Heart left ventricle (tissue), 13 donors: Measurements from ENCODE around the gene PPP3R2.

Experiments used
- POLR2A ChIP-seq, 2 donors: fragments of 450-650 bp; IDR thresholded peaks; one replicate each; pipeline ENCODE4 v1.6.1; 2017; ENCODE audit warnings: antibody characterized with exemption in 2 of 2, mild to moderate bottlenecking in 2 of 2, moderate library complexity in 2 of 2
- TF ChIP-seq, protein P1 (sequence below), 12 donors: fragments of 200-600 bp; sonication (generic) in 4 of 12; IDR thresholded peaks; one replicate each; pipeline versions ENCODE4 v1.5.0 to v1.8.0; 2018 to 2022; ENCODE audit warnings: antibody characterized with exemption in 12 of 12, mild to moderate bottlenecking in 5 of 12
- donor health status: ischemic (EF 13 %, LVEDD 7.1; RV severe dilation, severe dysfunction).
- donor health status: DM: no; HTN: yes; CAD: no.
- donor health status: DM: no; HTN: no; CAD: no.
- donor health status: ischemic (EF 25% LVEDD 6.9; RV normal size, moderate dysfunction).
- donor health status: ischemic (EF 25% LVEDD 5.7; RV mildly dilated, moderate dysfunction).
- donor health status: ischemic (EF 35%, LVEDD 5.7; RV mildly dilated, moderate dysfunction).
- donor health status: nonischemic (EF 11% LVEDD 7.7; RV severe dilation, severe dysfunction).
- donor health status: DM: yes; HTN: yes; CAD: no.
- donor health status: PGD.
- donor health status: ischemic (EF 29% LVEDD 5.4; RV normal size, mild dysfunction).
- donor health status: nonischemic (EF 23%, LVEDD 6.1; RV moderate dilation, normal function).

DNA sequence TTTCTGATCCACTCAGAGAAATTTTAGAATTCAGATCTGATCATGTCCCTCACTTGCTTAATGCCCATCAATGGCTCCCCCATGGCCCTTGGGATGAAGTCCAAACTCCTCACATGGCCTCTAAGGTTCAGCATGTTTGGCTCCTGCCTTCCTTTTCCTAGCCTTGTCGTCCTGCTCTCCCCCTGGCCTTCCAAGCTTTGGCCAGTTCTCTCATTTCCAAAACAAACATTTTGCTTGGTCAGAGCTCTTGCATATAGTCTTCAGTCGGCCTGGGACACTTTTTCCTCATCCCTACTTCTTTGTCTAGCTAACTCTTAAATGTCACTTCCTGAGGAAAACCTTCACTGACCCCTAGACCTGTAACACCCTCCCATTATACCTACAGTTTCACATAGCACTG, 37.1 kb upstream of the PPP3R2 start:
- TF ChIP-seq, protein P1, sequence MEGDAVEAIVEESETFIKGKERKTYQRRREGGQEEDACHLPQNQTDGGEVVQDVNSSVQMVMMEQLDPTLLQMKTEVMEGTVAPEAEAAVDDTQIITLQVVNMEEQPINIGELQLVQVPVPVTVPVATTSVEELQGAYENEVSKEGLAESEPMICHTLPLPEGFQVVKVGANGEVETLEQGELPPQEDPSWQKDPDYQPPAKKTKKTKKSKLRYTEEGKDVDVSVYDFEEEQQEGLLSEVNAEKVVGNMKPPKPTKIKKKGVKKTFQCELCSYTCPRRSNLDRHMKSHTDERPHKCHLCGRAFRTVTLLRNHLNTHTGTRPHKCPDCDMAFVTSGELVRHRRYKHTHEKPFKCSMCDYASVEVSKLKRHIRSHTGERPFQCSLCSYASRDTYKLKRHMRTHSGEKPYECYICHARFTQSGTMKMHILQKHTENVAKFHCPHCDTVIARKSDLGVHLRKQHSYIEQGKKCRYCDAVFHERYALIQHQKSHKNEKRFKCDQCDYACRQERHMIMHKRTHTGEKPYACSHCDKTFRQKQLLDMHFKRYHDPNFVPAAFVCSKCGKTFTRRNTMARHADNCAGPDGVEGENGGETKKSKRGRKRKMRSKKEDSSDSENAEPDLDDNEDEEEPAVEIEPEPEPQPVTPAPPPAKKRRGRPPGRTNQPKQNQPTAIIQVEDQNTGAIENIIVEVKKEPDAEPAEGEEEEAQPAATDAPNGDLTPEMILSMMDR (IDR thresholded peaks at IDR 0.05) = no peak
- TF ChIP-seq POLR2A (IDR thresholded peaks at IDR 0.05) = no peak
